ENCODE data around the gene MRPS7. TPM values are rescaled to one million over a fixed set of nuclear protein-coding genes. Genes with fewer than 3 reads are reported as not detected.
A peak's percentile ranks its signal among the peaks of the same experiment; 100 is the strongest.

The MRPS7 gene
- total and polyA plus RNA-seq, 5 donors from 2014 or later = 32.3 to 141 (median 120) TPM

DNA sequence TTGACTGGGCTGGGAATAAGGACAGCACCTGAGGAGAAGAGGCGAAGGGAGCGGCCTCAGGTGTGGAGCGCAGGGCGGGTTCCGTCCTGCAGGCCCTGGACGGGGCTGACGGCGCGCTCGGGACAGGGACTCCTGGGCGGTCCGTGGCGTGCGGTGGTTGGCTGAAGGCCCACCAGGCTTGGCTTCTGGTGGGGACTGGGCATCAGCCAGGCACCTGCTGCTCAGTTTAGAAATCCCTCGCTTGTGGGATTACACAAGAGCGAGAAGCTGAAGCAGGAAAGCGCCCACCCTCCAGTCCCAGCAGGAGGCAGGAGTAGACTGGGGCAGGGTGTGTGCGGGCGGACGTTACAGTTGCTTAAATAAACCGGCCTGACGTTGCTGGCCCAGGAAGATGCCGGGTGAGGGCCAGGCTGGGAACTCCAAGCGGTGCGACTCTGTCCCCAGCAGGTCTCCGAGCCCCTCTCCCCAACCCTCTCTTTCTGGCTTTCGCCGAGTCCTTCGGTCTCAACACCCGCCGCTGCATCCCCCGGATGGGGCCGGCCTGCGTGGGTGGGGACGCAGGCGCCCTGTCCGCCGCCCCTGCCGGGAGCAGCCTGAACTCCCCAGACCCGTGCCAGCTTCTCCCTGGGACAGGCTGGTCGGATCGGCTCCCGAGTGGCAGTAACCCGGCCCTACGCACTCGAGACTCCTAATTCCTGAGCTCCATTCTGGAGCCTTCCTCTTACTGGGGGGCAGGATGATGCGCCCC is 8.7 kb downstream of the MRPS7 start:
- peak overlapping the region; percentile 51 for H3K4me3 ChIP-seq (ENCODE audit: low read depth, low read length)
- Mint-ChIP-seq H3K27me3 (no peaks in the 10 kb centered on the region), H3K4me3 (peak overlapping the region; percentile 83 to 97 (median 85)), H3K9me3 (peaks cover 0 to 2% (median 0%) of the 10 kb centered on the region in 7 donors), H3K4me1 (peaks cover 4 to 45% (median 12%) of the 10 kb centered on the region in 4 donors), H3K27ac (peak overlapping the region; percentile 56 to 83 (median 82)), H3K36me3 (peaks cover 7% of the 10 kb centered on the region)
- H3K36me3 ChIP-seq (ENCODE audit: control insufficient read depth, insufficient read depth, low read length) = peaks cover 19% of the 10 kb centered on the region
- H3K27me3 ChIP-seq (ENCODE audit: control insufficient read depth, insufficient read depth, low read length) = no peaks in the 10 kb centered on the region
- no peaks in the 10 kb centered on the region for H3K9me3 ChIP-seq (ENCODE audit: control insufficient read depth in 2 of 2, low read length in 2 of 2)
- H3K4me1 ChIP-seq (ENCODE audit: control insufficient read depth, insufficient read depth, low read length, poor library complexity, severe bottlenecking) = peaks cover 28% of the 10 kb centered on the region
- H3K27ac ChIP-seq (ENCODE audit: insufficient read depth, low read length, poor library complexity, severe bottlenecking) = peak overlapping the region; percentile 89
- DNase-seq (peak in 1 of 3 donors; percentile 75), ATAC-seq (ENCODE audit: low read depth in 2 of 2) (peak; percentile 12 to 24)

DNA sequence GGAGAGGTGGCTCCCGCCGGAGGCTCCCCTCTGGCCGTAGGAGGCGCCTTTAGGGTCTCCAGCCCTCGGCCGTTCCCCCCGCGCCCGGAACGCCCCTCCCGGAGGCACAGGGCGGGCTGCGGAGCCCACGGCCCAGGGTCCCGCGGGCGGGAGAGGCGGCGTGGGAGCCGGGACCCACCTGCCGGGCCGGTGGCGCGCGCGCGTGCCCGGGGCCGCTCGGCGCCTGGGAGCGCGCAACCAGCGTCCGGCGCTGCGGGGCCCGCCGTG is 9.2 kb downstream of the MRPS7 start, which contains the start of gene MIF4GD:
Gene MIF4GD (minus strand): TSS at position 266 of the 267 bp plus-strand sequence. CDS start 1,036 bp downstream, outside the sequence.
- Histone ChIP-seq H3K27ac (ENCODE audit: insufficient read depth, low read length, poor library complexity, severe bottlenecking) (peak within 1 kb of the TSS; percentile 89), H3K9me3 (ENCODE audit: control insufficient read depth in 2 of 2, low read length in 2 of 2) (no peaks in the 10 kb centered on the region), H3K4me1 (ENCODE audit: control insufficient read depth, insufficient read depth, low read length, poor library complexity, severe bottlenecking) (peaks cover 28% of the 10 kb centered on the region), H3K36me3 (ENCODE audit: control insufficient read depth, insufficient read depth, low read length) (peaks cover 14% of the 10 kb centered on the region), H3K27me3 (ENCODE audit: control insufficient read depth, insufficient read depth, low read length) (no peaks in the 10 kb centered on the region), H3K4me3 (ENCODE audit: low read depth, low read length) (peak within 1 kb of the TSS; percentile 67)
- DNase-seq = no peak
- no peak for ATAC-seq (ENCODE audit: low read depth in 2 of 2)
- peak within 1 kb of the TSS; percentile 57 to 90 (median 90) for H3K27ac Mint-ChIP-seq
- H3K4me1 Mint-ChIP-seq = peaks cover 4 to 46% (median 12%) of the 10 kb centered on the region in 4 donors
- H3K27me3 Mint-ChIP-seq = no peaks in the 10 kb centered on the region
- peaks cover 7% of the 10 kb centered on the region for H3K36me3 Mint-ChIP-seq
- peaks cover 0 to 2% (median 0%) of the 10 kb centered on the region in 7 donors for H3K9me3 Mint-ChIP-seq
- H3K4me3 Mint-ChIP-seq = peak within 1 kb of the TSS; percentile 84 to 97 (median 87)

DNA sequence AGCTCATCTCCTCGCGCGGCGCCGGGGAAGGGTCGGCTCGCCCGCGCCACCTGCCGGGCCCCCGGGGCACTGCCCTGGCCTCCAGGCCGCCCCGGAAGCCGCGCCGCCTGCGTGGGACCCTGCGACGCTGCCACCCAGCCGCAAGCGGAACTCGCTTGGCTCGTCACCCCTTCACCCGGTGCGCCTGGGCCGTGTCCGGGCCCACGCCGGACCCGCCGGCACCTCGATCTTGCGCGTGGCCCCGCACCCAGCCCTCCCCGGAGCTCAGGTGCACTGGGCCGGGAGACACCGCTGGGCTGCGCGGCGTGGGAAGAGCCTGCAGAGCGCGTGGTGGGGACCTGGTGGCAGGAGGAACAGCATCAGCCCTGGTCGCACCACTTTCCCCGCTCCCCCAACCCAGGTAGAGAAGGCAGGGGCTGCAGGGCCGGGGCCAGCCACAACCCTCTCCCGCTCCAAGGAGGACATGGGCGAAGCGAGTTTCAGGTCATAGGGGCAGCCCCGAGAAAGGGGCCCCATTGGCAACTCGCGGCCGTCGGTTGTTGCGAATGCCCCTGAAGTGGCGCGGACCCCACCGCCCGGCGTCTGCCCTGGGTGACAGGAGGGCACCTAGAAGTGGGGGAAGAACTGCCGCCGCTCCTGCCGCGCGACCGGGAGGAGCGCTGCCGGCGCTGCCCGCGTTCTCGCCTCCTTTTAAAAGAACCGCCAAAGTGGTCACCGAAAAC is 9.7 kb downstream of the MRPS7 start:
- Mint-ChIP-seq H3K9me3 (peaks cover 0 to 2% (median 0%) of the 10 kb centered on the region in 7 donors), H3K27me3 (no peaks in the 10 kb centered on the region), H3K27ac (peak overlapping the region; percentile 57 to 90 (median 90)), H3K4me1 (peaks cover 4 to 46% (median 12%) of the 10 kb centered on the region in 4 donors), H3K4me3 (peak overlapping the region; percentile 77 to 90 (median 87)), H3K36me3 (peaks cover 7% of the 10 kb centered on the region)
- peaks cover 28% of the 10 kb centered on the region for H3K4me1 ChIP-seq (ENCODE audit: control insufficient read depth, insufficient read depth, low read length, poor library complexity, severe bottlenecking)
- H3K27me3 ChIP-seq (ENCODE audit: control insufficient read depth, insufficient read depth, low read length) = no peaks in the 10 kb centered on the region
- DNase-seq = peak; percentile 80 to 92 (median 91)
- peak; percentile 87 to 91 for ATAC-seq (ENCODE audit: low read depth in 2 of 2)
- peak overlapping the region; percentile 67 for H3K4me3 ChIP-seq (ENCODE audit: low read depth, low read length)
- peaks cover 9% of the 10 kb centered on the region for H3K36me3 ChIP-seq (ENCODE audit: control insufficient read depth, insufficient read depth, low read length)
- H3K9me3 ChIP-seq (ENCODE audit: control insufficient read depth in 2 of 2, low read length in 2 of 2) = no peaks in the 10 kb centered on the region
- H3K27ac ChIP-seq (ENCODE audit: insufficient read depth, low read length, poor library complexity, severe bottlenecking) = peak overlapping the region; percentile 86

DNA sequence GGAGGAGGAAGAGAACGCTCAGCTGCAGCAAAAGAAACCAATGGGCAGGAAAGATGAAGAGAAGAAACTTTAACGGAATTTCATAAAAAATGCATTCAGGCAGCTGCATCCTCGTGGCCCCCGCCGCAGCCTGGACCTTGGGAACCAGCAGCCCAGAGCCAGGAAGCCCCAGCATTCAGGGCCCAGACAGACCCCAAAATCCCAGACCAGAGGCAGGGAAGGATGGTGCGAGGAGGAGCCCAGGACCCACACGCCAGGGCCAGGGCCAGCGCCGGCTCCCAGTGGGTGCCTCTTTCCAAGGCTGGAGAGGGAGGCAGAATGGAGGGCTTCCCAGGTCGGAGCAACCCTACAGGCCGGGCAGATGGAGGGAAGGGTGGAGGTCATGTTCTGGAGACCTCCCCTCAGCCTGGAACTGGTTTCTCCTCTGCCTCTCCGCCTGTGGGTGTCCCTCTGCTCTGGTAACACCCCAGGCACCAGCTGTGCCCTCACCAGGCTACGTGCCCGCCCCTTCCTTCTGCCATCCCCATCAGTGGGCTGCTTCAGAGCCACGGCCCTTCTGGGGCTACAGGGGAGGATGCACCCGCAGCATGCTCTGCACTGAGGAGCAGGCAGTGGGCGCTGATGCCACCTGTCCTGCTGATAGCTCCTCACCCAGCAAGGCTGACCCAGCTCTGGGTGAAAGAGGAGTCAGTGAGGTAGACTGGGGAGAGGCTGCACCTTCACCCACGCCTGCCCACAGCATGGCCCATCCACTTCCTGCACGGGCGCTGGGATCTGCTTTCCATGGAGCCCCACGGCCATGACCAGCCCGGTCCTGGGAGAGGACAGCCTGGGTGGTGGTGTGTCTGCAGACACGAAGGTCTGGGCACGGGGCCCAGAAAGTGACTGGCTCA is 10.5 kb downstream of the MRPS7 start:
- H3K4me3 Mint-ChIP-seq = peak overlapping the region; percentile 77 to 90 (median 87)
- DNase-seq (no peak), ATAC-seq (ENCODE audit: low read depth in 2 of 2) (no peak)
- Histone ChIP-seq H3K4me3 (ENCODE audit: low read depth, low read length) (peak overlapping the region; percentile 67), H3K27ac (ENCODE audit: insufficient read depth, low read length, poor library complexity, severe bottlenecking) (peak overlapping the region; percentile 86), H3K4me1 (ENCODE audit: control insufficient read depth, insufficient read depth, low read length, poor library complexity, severe bottlenecking) (peaks cover 28% of the 10 kb centered on the region), H3K9me3 (ENCODE audit: control insufficient read depth in 2 of 2, low read length in 2 of 2) (no peaks in the 10 kb centered on the region), H3K27me3 (ENCODE audit: control insufficient read depth, insufficient read depth, low read length) (no peaks in the 10 kb centered on the region), H3K36me3 (ENCODE audit: control insufficient read depth, insufficient read depth, low read length) (peaks cover 1% of the 10 kb centered on the region)
- peaks cover 4% of the 10 kb centered on the region for H3K36me3 Mint-ChIP-seq
- peak overlapping the region; percentile 77 to 90 (median 90) for H3K27ac Mint-ChIP-seq
- no peaks in the 10 kb centered on the region for H3K27me3 Mint-ChIP-seq
- peaks cover 4 to 46% (median 12%) of the 10 kb centered on the region in 4 donors for H3K4me1 Mint-ChIP-seq
- peaks cover 0 to 2% (median 0%) of the 10 kb centered on the region in 7 donors for H3K9me3 Mint-ChIP-seq

DNA sequence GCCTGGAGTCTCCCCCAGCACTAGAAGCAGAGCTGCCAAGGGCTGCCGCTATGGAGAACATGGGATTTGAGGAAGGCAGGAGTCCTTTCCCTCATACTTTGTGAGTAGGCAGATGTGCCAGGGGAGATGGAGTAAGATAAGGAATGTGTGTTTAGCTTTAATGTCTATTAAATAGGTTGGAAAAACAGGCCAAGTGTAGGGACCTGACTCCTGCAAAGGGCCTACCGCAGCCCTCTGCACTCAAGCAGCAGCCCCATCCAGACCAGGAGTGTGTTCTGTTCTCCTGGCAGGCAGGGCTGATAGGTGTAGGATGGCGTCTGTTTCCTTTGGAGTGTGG is 11.1 kb downstream of the MRPS7 start:
- H3K36me3 ChIP-seq (ENCODE audit: control insufficient read depth, insufficient read depth, low read length) = no peaks in the 10 kb centered on the region
- peak overlapping the region; percentile 29 for H3K27ac ChIP-seq (ENCODE audit: insufficient read depth, low read length, poor library complexity, severe bottlenecking)
- ATAC-seq (ENCODE audit: low read depth in 2 of 2) (no peak), DNase-seq (no peak)
- peak overlapping the region in 1 of 3 donors; percentile 90 for H3K27ac Mint-ChIP-seq
- no peak overlapping the region for H3K4me3 ChIP-seq (ENCODE audit: low read depth, low read length)
- no peaks in the 10 kb centered on the region for H3K27me3 ChIP-seq (ENCODE audit: control insufficient read depth, insufficient read depth, low read length)
- H3K9me3 ChIP-seq (ENCODE audit: control insufficient read depth in 2 of 2, low read length in 2 of 2) = no peaks in the 10 kb centered on the region
- peak overlapping the region; percentile 68 to 90 (median 82) for H3K4me3 Mint-ChIP-seq
- H3K27me3 Mint-ChIP-seq = no peaks in the 10 kb centered on the region
- H3K4me1 Mint-ChIP-seq = peaks cover 4 to 45% (median 12%) of the 10 kb centered on the region in 4 donors
- peaks cover 28% of the 10 kb centered on the region for H3K4me1 ChIP-seq (ENCODE audit: control insufficient read depth, insufficient read depth, low read length, poor library complexity, severe bottlenecking)
- peaks cover 0 to 2% (median 0%) of the 10 kb centered on the region in 7 donors for H3K9me3 Mint-ChIP-seq
- peaks cover 4% of the 10 kb centered on the region for H3K36me3 Mint-ChIP-seq

DNA sequence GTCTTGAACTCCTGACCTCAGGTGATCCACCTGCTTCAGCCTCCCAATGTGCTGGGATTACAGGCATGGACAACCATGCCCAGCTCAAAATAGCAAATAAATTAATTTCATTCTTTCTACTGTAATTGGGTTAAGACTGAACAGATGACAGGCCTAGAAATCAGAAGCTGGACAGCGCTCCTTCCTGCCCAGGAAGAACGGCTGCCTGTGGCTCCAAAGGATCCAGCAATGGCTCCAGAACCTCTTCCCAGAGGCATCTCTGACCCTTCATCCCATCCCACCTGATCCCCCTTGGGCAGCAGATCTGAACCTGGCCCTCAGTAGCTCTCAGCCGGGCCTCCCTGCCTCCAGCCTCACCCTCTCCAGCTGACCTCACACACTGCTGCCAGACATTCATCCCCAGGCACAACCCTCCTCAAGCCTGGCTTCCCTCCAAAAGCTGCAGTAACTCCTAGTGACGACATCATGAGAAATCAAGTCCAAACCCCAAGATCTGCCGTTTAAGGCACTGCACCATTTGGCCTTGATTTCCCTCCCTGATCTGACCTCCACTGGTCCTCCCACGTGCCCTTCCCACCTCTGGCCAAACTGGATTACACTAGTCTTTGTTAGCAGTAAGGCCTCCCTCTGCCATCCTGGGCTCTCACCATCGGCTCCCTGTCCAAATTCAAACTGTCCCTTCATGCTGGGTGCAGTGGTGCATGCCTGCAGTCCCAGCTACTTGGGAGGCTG is 12.5 kb downstream of the MRPS7 start:
- no peak overlapping the region for H3K4me3 ChIP-seq (ENCODE audit: low read depth, low read length)
- peaks cover 2% of the 10 kb centered on the region for H3K36me3 ChIP-seq (ENCODE audit: control insufficient read depth, insufficient read depth, low read length)
- Mint-ChIP-seq H3K27me3 (no peaks in the 10 kb centered on the region), H3K36me3 (peaks cover 4% of the 10 kb centered on the region), H3K9me3 (peaks cover 0 to 2% (median 0%) of the 10 kb centered on the region in 7 donors), H3K27ac (peak overlapping the region in 1 of 3 donors; percentile 66), H3K4me3 (peak overlapping the region in 3 of 4 donors; percentile 71 to 90 (median 86)), H3K4me1 (peaks cover 4 to 37% (median 8%) of the 10 kb centered on the region in 4 donors)
- peak overlapping the region; percentile 14 for H3K27ac ChIP-seq (ENCODE audit: insufficient read depth, low read length, poor library complexity, severe bottlenecking)
- DNase-seq = no peak
- H3K27me3 ChIP-seq (ENCODE audit: control insufficient read depth, insufficient read depth, low read length) = no peaks in the 10 kb centered on the region
- no peaks in the 10 kb centered on the region for H3K9me3 ChIP-seq (ENCODE audit: control insufficient read depth in 2 of 2, low read length in 2 of 2)
- ATAC-seq (ENCODE audit: low read depth in 2 of 2) = no peak
- peaks cover 28% of the 10 kb centered on the region for H3K4me1 ChIP-seq (ENCODE audit: control insufficient read depth, insufficient read depth, low read length, poor library complexity, severe bottlenecking)

Measured in CD4-positive, CD25-positive, alpha-beta regulatory T cell (primary cell).